Type B pancreatic cell (in vitro differentiated cells): ENCODE results near the gene GREB1L. TPM values are rescaled to one million over a fixed set of nuclear protein-coding genes. Genes with fewer than 3 reads are reported as not detected.
"Not testable (repeated sequence)": the region's sequence is repeated elsewhere in the genome, so short reads cannot be mapped to it uniquely, and the experiment has no call there.

Experiments
- DNase-seq: peaks from one replicate; pipeline ENCODE4 v3.0.0; 2021; ENCODE audit warnings: mixed read lengths; ENCODE audit not compliant: unreplicated experiment; ENCODE audit errors: extremely low spot score
- H3K27ac Mint-ChIP-seq: 2 replicates; pipeline ENCODE4 v1.8.0; 2021; ENCODE audit warnings: mild to moderate bottlenecking, mixed read lengths
- H3K27me3 Mint-ChIP-seq: 2 replicates; pipeline ENCODE4 v1.8.0; 2021; ENCODE audit warnings: mixed read lengths
- H3K36me3 Mint-ChIP-seq: 2 replicates; pipeline ENCODE4 v1.8.0; 2021; ENCODE audit warnings: mixed read lengths
- H3K4me1 Mint-ChIP-seq: one replicate; pipeline ENCODE4 v1.8.0; 2021; ENCODE audit warnings: mixed read lengths; ENCODE audit not compliant: unreplicated experiment
- H3K4me3 Mint-ChIP-seq: 2 replicates; pipeline ENCODE4 v1.8.0; 2021; ENCODE audit warnings: mild to moderate bottlenecking, mixed read lengths
- H3K9me3 Mint-ChIP-seq: 2 replicates; pipeline ENCODE4 v1.8.0; 2021; ENCODE audit warnings: mixed read lengths
- total RNA-seq: library from RNA; stranded (reverse); gene quantifications from 2 replicates; pipeline ENCODE4 v1.2.1, GENCODE V29; 2021; ENCODE audit warnings: low replicate concordance
- TF ChIP-seq, protein P1 (sequence below): fragments of 200-600 bp; sonication (generic); conservative IDR thresholded peaks from 2 replicates; pipeline ENCODE4 v1.5.0; 2021; ENCODE audit warnings: antibody characterized with exemption, mild to moderate bottlenecking

GREB1L gene
- total RNA-seq, 1 donor from 2014 or later, result 6.5 TPM

DNA sequence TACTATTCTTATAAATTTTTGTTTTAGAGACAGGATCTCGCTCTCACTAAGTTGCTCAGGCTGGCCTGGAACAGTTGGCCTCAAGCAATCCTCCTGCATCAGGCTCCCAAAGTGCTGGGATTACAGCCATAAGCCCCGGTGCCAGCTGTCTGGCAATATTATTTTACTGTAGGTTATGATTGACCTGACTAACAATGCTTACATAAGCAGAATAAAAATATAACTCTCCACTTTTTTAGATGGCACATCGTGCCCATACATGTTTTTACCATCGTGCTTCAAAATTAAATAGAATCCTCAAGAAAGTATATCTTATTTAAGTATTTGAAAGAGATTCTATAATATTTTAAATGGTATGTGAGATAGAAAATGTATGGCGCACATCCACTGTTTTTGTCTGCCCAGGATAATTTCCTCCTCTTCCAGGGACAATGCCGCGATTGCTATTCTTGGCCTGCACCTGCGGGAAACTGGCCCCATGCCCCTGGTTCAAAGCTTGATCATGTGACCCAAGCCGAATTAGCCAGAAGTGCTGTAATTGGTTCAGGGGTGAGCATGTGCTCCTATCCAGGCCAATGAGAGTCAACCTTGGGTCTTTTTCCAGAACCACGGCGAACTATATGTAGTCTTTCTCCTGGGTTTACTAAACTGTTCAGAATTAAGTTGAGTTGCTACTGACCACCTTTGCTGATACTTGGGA lies 38.3 kb upstream of the GREB1L start:
- Mint-ChIP-seq H3K27ac (no peak overlapping the region), H3K4me3 (no peak overlapping the region), H3K9me3 (peaks cover 3% of the 10 kb centered on the region), H3K4me1 (peaks cover 4% of the 10 kb centered on the region), H3K36me3 (no peaks in the 10 kb centered on the region), H3K27me3 (no peaks in the 10 kb centered on the region)
- no peak for DNase-seq
- TF ChIP-seq, protein P1, sequence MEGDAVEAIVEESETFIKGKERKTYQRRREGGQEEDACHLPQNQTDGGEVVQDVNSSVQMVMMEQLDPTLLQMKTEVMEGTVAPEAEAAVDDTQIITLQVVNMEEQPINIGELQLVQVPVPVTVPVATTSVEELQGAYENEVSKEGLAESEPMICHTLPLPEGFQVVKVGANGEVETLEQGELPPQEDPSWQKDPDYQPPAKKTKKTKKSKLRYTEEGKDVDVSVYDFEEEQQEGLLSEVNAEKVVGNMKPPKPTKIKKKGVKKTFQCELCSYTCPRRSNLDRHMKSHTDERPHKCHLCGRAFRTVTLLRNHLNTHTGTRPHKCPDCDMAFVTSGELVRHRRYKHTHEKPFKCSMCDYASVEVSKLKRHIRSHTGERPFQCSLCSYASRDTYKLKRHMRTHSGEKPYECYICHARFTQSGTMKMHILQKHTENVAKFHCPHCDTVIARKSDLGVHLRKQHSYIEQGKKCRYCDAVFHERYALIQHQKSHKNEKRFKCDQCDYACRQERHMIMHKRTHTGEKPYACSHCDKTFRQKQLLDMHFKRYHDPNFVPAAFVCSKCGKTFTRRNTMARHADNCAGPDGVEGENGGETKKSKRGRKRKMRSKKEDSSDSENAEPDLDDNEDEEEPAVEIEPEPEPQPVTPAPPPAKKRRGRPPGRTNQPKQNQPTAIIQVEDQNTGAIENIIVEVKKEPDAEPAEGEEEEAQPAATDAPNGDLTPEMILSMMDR, result no peak

DNA sequence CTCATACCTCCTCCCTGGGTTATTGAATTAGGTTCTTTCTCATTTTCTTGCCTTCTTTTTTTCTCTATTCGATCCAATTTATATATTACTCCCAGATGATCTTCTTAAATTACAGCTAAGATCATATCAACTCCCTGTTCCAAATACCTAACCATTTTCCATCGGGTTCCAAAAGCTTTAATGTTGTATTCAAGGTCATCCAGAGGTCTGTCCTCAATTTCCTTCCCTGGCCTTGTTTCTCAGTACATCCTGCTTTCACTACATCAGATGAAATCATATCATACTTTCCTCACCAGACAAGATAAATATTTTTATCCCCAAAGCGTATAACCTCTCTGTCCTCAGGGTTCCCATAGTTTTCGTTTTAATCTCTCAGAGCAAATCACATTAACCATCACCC lies 36.3 kb upstream of the GREB1L start:
- DNase-seq, result no peak
- H3K27me3 Mint-ChIP-seq, result no peaks in the 10 kb centered on the region
- TF ChIP-seq, protein P1, result no peak
- H3K4me3 Mint-ChIP-seq, result no peak overlapping the region
- peaks cover 4% of the 10 kb centered on the region for H3K4me1 Mint-ChIP-seq
- no peaks in the 10 kb centered on the region for H3K36me3 Mint-ChIP-seq
- no peak overlapping the region for H3K27ac Mint-ChIP-seq
- H3K9me3 Mint-ChIP-seq, result peaks cover 3% of the 10 kb centered on the region

DNA sequence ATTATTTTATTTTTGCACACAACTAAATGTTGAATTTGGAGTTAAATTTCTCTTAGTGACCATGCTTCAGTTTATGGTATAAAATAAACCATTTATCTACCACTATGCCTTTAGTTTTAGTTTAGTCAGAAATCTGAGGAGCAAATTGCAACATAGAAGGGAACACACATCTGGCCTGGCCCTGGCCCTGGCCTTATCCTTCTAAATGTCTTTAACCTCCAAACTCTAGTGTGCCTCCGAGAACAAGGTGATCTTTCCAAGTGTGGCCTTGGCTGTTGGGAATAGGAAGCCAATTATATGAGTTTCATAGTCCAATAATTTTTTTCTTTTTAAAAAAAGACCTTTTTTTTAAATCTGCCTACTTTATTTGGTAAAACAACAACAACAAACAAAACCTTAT lies 31.8 kb upstream of the GREB1L start:
- H3K27me3 Mint-ChIP-seq, result peaks cover 3% of the 10 kb centered on the region
- H3K27ac Mint-ChIP-seq, result no peak overlapping the region
- no peaks in the 10 kb centered on the region for H3K36me3 Mint-ChIP-seq
- H3K9me3 Mint-ChIP-seq, result peaks cover 9% of the 10 kb centered on the region
- no peak overlapping the region for H3K4me3 Mint-ChIP-seq
- H3K4me1 Mint-ChIP-seq, result peaks cover 9% of the 10 kb centered on the region
- TF ChIP-seq, protein P1, result no peak
- DNase-seq, result no peak

DNA sequence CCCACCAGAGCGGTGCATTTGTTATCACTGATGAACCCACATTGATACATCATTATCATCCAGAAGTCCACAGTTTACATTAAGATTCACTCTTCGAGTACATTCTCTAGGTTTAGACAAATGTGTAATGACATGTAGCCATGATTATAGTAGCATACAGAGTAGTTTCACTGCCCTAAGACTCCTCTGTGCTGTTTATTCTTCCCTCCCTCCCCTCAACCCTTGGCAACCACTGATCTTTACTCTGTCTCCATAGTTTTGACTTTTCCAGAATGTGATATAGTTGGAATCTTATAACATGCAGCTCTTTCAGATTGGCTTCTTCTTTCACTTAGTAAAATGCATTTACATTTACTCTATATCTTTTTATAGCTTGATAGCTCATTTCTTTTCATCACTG lies 31.2 kb upstream of the GREB1L start:
- H3K36me3 Mint-ChIP-seq, result no peaks in the 10 kb centered on the region
- TF ChIP-seq, protein P1, result no peak
- peaks cover 3% of the 10 kb centered on the region for H3K27me3 Mint-ChIP-seq
- peaks cover 9% of the 10 kb centered on the region for H3K9me3 Mint-ChIP-seq
- no peak overlapping the region for H3K27ac Mint-ChIP-seq
- DNase-seq, result no peak
- no peak overlapping the region for H3K4me3 Mint-ChIP-seq
- peaks cover 11% of the 10 kb centered on the region for H3K4me1 Mint-ChIP-seq

DNA sequence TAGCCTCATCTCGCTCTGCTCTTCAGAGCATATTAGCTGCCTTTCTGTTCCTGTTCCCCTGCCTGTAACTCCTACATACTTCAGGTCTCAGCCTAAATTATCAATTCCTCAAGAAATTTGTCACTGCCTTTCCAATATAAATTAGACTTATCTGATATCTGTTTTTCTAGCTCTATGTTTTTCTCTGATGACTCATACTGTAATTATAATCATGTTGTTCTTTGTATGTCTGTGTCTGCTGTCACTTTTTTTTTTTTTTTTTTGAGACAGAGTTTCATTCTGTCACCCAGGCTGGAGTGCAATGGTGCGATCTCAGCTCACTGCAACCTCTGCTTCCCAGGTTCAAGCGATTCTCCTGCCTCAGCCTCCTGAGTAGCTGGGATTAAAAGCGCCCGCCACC lies 27.6 kb upstream of the GREB1L start:
- not testable (repeated sequence) for H3K4me3 Mint-ChIP-seq, DNase-seq, H3K27ac Mint-ChIP-seq, H3K9me3 Mint-ChIP-seq, H3K36me3 Mint-ChIP-seq, H3K27me3 Mint-ChIP-seq
- H3K4me1 Mint-ChIP-seq, result peaks cover 22% of the 10 kb centered on the region

DNA sequence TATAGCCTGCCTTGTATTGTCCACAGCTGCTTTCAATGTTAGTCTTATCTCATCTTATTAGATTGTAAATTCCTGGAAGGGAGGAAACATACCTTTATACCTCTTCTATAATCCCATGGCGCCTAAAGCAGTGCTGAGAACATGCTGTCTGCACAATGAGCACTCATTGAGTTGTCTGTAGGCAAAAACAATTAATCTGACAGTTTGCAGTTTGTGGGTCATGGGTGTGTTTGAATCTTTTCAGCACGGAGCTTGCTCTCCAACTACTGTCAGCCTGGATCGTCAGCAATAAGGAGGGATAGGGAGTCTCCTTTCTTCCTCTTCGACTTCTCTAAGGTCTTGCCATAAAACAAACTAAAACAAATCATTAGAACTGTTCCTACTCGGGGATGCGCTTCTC lies 26.5 kb upstream of the GREB1L start:
- no peaks in the 10 kb centered on the region for H3K36me3 Mint-ChIP-seq
- H3K27ac Mint-ChIP-seq, result no peak overlapping the region
- no peak overlapping the region for H3K4me3 Mint-ChIP-seq
- peaks cover 22% of the 10 kb centered on the region for H3K4me1 Mint-ChIP-seq
- peaks cover 8% of the 10 kb centered on the region for H3K27me3 Mint-ChIP-seq
- TF ChIP-seq, protein P1, result no peak
- peaks cover 6% of the 10 kb centered on the region for H3K9me3 Mint-ChIP-seq
- no peak for DNase-seq
